ENCODE measurements around the gene CRLF1. TPM values are rescaled to one million over a fixed set of nuclear protein-coding genes. Genes with fewer than 3 reads are reported as not detected.

The CRLF1 gene
- total RNA-seq, 1 donor from 2014 or later = 17.0 TPM

GRCh38 chr19:18647807-18648206 lies 41.2 kb upstream of the CRLF1 start:
- TF ChIP-seq, protein P1, sequence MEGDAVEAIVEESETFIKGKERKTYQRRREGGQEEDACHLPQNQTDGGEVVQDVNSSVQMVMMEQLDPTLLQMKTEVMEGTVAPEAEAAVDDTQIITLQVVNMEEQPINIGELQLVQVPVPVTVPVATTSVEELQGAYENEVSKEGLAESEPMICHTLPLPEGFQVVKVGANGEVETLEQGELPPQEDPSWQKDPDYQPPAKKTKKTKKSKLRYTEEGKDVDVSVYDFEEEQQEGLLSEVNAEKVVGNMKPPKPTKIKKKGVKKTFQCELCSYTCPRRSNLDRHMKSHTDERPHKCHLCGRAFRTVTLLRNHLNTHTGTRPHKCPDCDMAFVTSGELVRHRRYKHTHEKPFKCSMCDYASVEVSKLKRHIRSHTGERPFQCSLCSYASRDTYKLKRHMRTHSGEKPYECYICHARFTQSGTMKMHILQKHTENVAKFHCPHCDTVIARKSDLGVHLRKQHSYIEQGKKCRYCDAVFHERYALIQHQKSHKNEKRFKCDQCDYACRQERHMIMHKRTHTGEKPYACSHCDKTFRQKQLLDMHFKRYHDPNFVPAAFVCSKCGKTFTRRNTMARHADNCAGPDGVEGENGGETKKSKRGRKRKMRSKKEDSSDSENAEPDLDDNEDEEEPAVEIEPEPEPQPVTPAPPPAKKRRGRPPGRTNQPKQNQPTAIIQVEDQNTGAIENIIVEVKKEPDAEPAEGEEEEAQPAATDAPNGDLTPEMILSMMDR (IDR thresholded peaks at IDR 0.05) = no peak
- H3K4me3 Mint-ChIP-seq (ENCODE audit: unreplicated experiment) = no peak overlapping the region
- peak overlapping the region; percentile 56 for H3K27ac Mint-ChIP-seq (ENCODE audit: unreplicated experiment)
- no peak for DNase-seq (ENCODE audit: extremely low spot score, unreplicated experiment)
- H3K27me3 Mint-ChIP-seq (ENCODE audit: unreplicated experiment) = no peaks in the 10 kb centered on the region
- peaks cover 52% of the 10 kb centered on the region for H3K4me1 Mint-ChIP-seq (ENCODE audit: unreplicated experiment)
- no peaks in the 10 kb centered on the region for H3K36me3 Mint-ChIP-seq (ENCODE audit: unreplicated experiment)
- H3K9me3 Mint-ChIP-seq (ENCODE audit: unreplicated experiment) = no peaks in the 10 kb centered on the region

- no peaks in the 10 kb centered on the region for H3K9me3 Mint-ChIP-seq (ENCODE audit: unreplicated experiment)
- DNase-seq (ENCODE audit: extremely low spot score, unreplicated experiment) = no peak
- no peaks in the 10 kb centered on the region for H3K36me3 Mint-ChIP-seq (ENCODE audit: unreplicated experiment)
- no peak overlapping the region for H3K4me3 Mint-ChIP-seq (ENCODE audit: unreplicated experiment)
- H3K4me1 Mint-ChIP-seq (ENCODE audit: unreplicated experiment) = peaks cover 52% of the 10 kb centered on the region
- peak overlapping the region; percentile 56 for H3K27ac Mint-ChIP-seq (ENCODE audit: unreplicated experiment)
- no peaks in the 10 kb centered on the region for H3K27me3 Mint-ChIP-seq (ENCODE audit: unreplicated experiment)
- TF ChIP-seq, protein P1 (IDR thresholded peaks at IDR 0.05) = no peak
These were observed 40.8 kb upstream of the CRLF1 start for GRCh38 chr19:18647371-18647767.

DNA sequence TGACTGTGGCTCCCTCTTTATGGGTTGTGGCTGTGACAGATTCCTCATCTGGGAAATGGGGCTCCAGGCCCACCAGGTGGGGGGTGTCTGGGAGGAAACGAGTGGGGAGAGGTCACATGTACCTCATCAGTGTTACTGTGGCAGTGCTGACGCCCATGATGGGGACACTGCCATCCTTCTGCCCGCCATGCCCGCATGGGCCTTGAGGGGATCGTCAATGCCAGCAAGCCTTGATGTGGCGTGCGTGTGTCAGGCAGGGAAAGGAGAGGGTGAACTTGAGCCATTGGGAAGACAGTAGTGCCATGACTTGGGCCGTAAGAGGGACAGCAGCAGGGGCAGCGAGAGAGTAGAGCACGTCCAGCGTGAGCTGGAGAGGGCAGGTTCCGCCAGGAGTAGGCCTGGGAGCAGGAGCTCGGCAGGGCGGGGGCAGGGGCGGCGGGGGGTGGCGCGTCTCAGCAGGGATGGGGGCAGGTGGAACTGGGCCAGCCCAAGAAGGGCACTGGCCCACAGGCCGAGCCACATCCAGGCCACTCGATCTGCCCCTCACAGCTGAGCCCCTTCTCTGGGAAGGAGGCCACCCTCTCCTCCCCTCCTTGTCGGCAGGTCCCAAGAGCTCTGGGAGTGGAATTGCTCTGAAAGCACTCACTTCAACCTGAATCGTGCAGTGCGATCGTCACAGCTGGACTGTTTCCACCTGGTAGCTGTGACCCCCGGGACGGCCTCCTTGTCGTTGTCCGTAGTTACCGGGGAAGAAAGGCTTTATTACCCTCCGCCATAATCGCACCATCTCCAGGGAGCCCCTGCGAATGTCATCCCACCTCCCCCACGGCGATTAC lies 40.2 kb upstream of the CRLF1 start:
- no peaks in the 10 kb centered on the region for H3K27me3 Mint-ChIP-seq (ENCODE audit: unreplicated experiment)
- no peak overlapping the region for H3K4me3 Mint-ChIP-seq (ENCODE audit: unreplicated experiment)
- TF ChIP-seq, protein P1 (IDR thresholded peaks at IDR 0.05) = no peak
- H3K27ac Mint-ChIP-seq (ENCODE audit: unreplicated experiment) = no peak overlapping the region
- H3K9me3 Mint-ChIP-seq (ENCODE audit: unreplicated experiment) = no peaks in the 10 kb centered on the region
- H3K36me3 Mint-ChIP-seq (ENCODE audit: unreplicated experiment) = no peaks in the 10 kb centered on the region
- no peak for DNase-seq (ENCODE audit: extremely low spot score, unreplicated experiment)
- peaks cover 47% of the 10 kb centered on the region for H3K4me1 Mint-ChIP-seq (ENCODE audit: unreplicated experiment)

- no peaks in the 10 kb centered on the region for H3K36me3 Mint-ChIP-seq (ENCODE audit: unreplicated experiment)
- no peak for DNase-seq (ENCODE audit: extremely low spot score, unreplicated experiment)
- H3K27ac Mint-ChIP-seq (ENCODE audit: unreplicated experiment) = no peak overlapping the region
These were observed 38.5 kb upstream of the CRLF1 start for GRCh38 chr19:18645035-18645511.

More at GRCh38 chr19:18645035-18645511, 38.5 kb upstream of the CRLF1 start:
- no peaks in the 10 kb centered on the region for H3K9me3 Mint-ChIP-seq (ENCODE audit: unreplicated experiment)
- H3K4me1 Mint-ChIP-seq (ENCODE audit: unreplicated experiment) = peaks cover 30% of the 10 kb centered on the region
- H3K27me3 Mint-ChIP-seq (ENCODE audit: unreplicated experiment) = no peaks in the 10 kb centered on the region
- H3K4me3 Mint-ChIP-seq (ENCODE audit: unreplicated experiment) = no peak overlapping the region
- TF ChIP-seq, protein P1 (IDR thresholded peaks at IDR 0.05) = no peak

All from osteocyte (in vitro differentiated cells).